Esophagus squamous epithelium (tissue), 4 donors: Measurements from ENCODE around the gene STAP2.

ENCODE experiments used
- CTCF ChIP-seq, 6 experiments: fragments of 450-650 bp in 4 of 6; fragments of 200-600 bp in 2 of 6; sonication (generic) in 2 of 6; IDR thresholded peaks; one replicate each; pipeline ENCODE4 v1.5.1; 2016 to 2019; ENCODE audit warnings: antibody characterized with exemption in 6 of 6, mild to moderate bottlenecking in 4 of 6, moderate library complexity in 4 of 6
- POLR2A ChIP-seq, 4 donors: fragments of 450-650 bp; IDR thresholded peaks; one replicate each; pipeline ENCODE4 v1.6.1; 2017; ENCODE audit warnings: antibody characterized with exemption in 4 of 4, mild to moderate bottlenecking in 4 of 4, moderate library complexity in 3 of 4

DNA sequence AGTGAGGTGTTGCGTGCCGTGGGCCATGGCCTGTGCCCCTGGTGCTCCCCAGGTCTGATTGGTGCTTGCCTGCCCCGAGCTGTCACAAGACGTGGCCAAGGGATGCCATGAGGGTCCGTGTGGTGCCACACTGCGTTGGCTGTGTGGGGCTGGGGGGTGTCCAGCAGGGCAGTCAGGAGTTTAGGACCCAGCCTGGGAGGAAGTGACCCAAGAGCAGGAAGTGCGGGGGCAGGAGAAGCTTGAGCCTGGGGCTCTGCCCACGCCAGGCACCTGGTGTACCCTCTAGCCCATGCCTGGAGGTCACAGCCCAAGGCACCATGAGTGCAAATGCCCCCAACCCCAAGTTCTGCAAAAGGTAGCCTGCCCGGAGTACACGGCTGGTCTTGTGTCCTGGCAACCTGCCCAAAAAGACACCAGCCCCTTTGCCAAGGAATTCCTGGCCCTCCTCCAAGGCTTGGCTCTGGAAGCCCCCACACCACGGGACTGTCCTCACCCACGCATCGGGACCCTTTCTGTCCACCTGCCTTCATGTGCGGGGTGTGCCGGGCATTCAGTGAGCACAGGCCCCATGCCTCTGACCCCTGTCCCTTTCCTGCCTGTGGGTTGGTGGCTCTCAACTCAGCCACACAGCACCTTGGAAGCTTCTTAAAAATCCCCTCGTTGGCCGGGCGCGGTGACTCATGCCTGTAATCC is 29.6 kb upstream of the STAP2 start:
- TF ChIP-seq POLR2A (IDR thresholded peaks at IDR 0.05) (no peak), CTCF (IDR thresholded peaks at IDR 0.05) (no peak)
